HG02938 (cell line): ENCODE results near the gene TRABD2A.
A peak's percentile ranks its signal among the peaks of the same experiment; 100 is the strongest.

ENCODE experiments used
- ATAC-seq: cut with Tn5 transposase; IDR thresholded peaks from one replicate; pipeline ENCODE4 v1.9.1; 2021; ENCODE audit warnings: mild to moderate bottlenecking, moderate library complexity; ENCODE audit not compliant: unreplicated experiment

TRABD2A gene

GRCh38 chr2:84905181-84906107 lies 24.6 kb upstream of the TRABD2A start, which contains the start of gene TMSB10:
TSS of gene TMSB10 (plus strand) at chr2:84905656.
- peak; percentile 58 for ATAC-seq

- ATAC-seq, result no peak
These were observed 23.9 kb upstream of the TRABD2A start for GRCh38 chr2:84904717-84905174.

GRCh38 chr2:84904151-84904550 lies 23.3 kb upstream of the TRABD2A start:
- no peak for ATAC-seq

- ATAC-seq, result no peak
These were observed 21.6 kb upstream of the TRABD2A start for GRCh38 chr2:84902526-84902925.

- no peak for ATAC-seq
These were observed 20.8 kb upstream of the TRABD2A start for GRCh38 chr2:84901593-84902120.

- no peak for ATAC-seq
These were observed 20.1 kb upstream of the TRABD2A start for GRCh38 chr2:84900971-84901370.

- no peak for ATAC-seq
These were observed 18.7 kb upstream of the TRABD2A start for GRCh38 chr2:84899304-84900204.

GRCh38 chr2:84897773-84898172 lies 16.9 kb upstream of the TRABD2A start:
- ATAC-seq, result no peak

GRCh38 chr2:84896567-84896966 lies 15.7 kb upstream of the TRABD2A start:
- ATAC-seq, result no peak

- no peak for ATAC-seq
These were observed 14.1 kb upstream of the TRABD2A start for GRCh38 chr2:84894758-84895520.

- ATAC-seq, result no peak
These were observed 13.3 kb upstream of the TRABD2A start for GRCh38 chr2:84894131-84894586.

- ATAC-seq, result no peak
These were observed 10.6 kb upstream of the TRABD2A start for GRCh38 chr2:84891355-84892010.

GRCh38 chr2:84889332-84889731 lies 8.4 kb upstream of the TRABD2A start:
- ATAC-seq, result no peak

- ATAC-seq, result peak; percentile 98
These were observed 7.8 kb upstream of the TRABD2A start for GRCh38 chr2:84888401-84889276.

- no peak for ATAC-seq
These were observed 5.9 kb upstream of the TRABD2A start for GRCh38 chr2:84886791-84887190.

- no peak for ATAC-seq
These were observed 4.2 kb upstream of the TRABD2A start for GRCh38 chr2:84885111-84885510.

- ATAC-seq, result no peak
These were observed 3.6 kb upstream of the TRABD2A start for GRCh38 chr2:84884449-84884848.

GRCh38 chr2:84882775-84883550 lies 2.1 kb upstream of the TRABD2A start:
- no peak for ATAC-seq
